HepG2 (cell line): ENCODE data around the gene TMEM86B. TPM values are rescaled to one million over a fixed set of nuclear protein-coding genes. Genes with fewer than 3 reads are reported as not detected.
A peak's percentile ranks its signal among the peaks of the same experiment; 100 is the strongest.

Experiments used
- BRCA1 ChIP-seq: sonication (generic); formaldehyde crosslinking; IDR thresholded peaks from 2 replicates; pipeline ENCODE4 v1.4.0; 2020; ENCODE audit warnings: missing genetic modification reagents
- HCFC1 ChIP-seq: fragments of 150-350 bp; IDR thresholded peaks from 2 replicates; pipeline ENCODE4 v1.6.1; 2014; ENCODE audit warnings: low read depth, low read length
- HMG20B ChIP-seq: conservative IDR thresholded peaks from 2 replicates; pipeline ENCODE4 v1.6.1; 2016; ENCODE audit warnings: missing genetic modification reagents, missing compliant biosample characterization
- HNRNPL ChIP-seq: fragments of 200-400 bp; formaldehyde crosslinking; IDR thresholded peaks from 2 replicates; pipeline ENCODE4 v1.6.1; 2017; ENCODE audit warnings: mild to moderate bottlenecking, low read depth, low read length
- KDM4B ChIP-seq: sonication (generic); formaldehyde crosslinking; IDR thresholded peaks from 2 replicates; pipeline ENCODE4 v1.4.0; 2020; ENCODE audit warnings: missing genetic modification reagents
- NAIF1 ChIP-seq: sonication (generic); formaldehyde crosslinking; IDR thresholded peaks from 2 replicates; pipeline ENCODE4 v1.5.0; 2020; ENCODE audit warnings: mild to moderate bottlenecking, missing genetic modification reagents, borderline replicate concordance
- NFIC ChIP-seq: IDR thresholded peaks from 2 replicates; pipeline ENCODE4 v1.6.1; 2012; ENCODE audit warnings: mild to moderate bottlenecking, low read length, inconsistent platforms
- PRPF4 ChIP-seq: fragments of 200-400 bp; formaldehyde crosslinking; IDR thresholded peaks from 2 replicates; pipeline ENCODE4 v1.6.1; 2016; ENCODE audit warnings: low read length, low read depth; ENCODE audit not compliant: poor library complexity, severe bottlenecking
- SNRNP70 ChIP-seq: fragments of 200-400 bp; formaldehyde crosslinking; IDR thresholded peaks from 2 replicates; pipeline ENCODE4 v1.6.1; 2017; ENCODE audit warnings: mild to moderate bottlenecking, low read depth, low read length, moderate library complexity
- ZNF441 ChIP-seq: sonication (generic); formaldehyde crosslinking; IDR thresholded peaks from 2 replicates; pipeline ENCODE4 v1.7.0; 2021; ENCODE audit warnings: missing genetic modification reagents, borderline replicate concordance
- ZNF513 ChIP-seq: sonication (generic); formaldehyde crosslinking; conservative IDR thresholded peaks from 2 replicates; pipeline ENCODE4 v1.5.0; 2020; ENCODE audit warnings: missing genetic modification reagents
- polyA plus RNA-seq, 8 experiments: library from polyadenylated mRNA; depleted of rRNA in 3 of 8; stranded (reverse) in 7 of 8; unstranded in 1 of 8; fragments of >200 nt; fragmentation: Illumina TruSeq in 4 of 8; extraction: Trizol in 4 of 8; gene quantifications; 2 replicates each; pipeline versions ENCODE4 v1.2.1 to v1.2.3, GENCODE V29; 2011 to 2016; ENCODE audit warnings: low read depth in 4 of 8, missing spikeins in 1 of 8, mixed read lengths in 1 of 8; ENCODE audit not compliant: insufficient read depth in 1 of 8
- total RNA-seq, 5 experiments: library from RNA; depleted of rRNA; stranded (reverse); fragments of >200 nt; fragmentation: Illumina TruSeq; extraction: Trizol; gene quantifications; 2 replicates each; pipeline ENCODE4 v1.2.3, GENCODE V29; 2016; ENCODE audit warnings: low read depth in 1 of 5
- TF ChIP-seq, protein P1 (sequence below): sonication (generic); formaldehyde crosslinking; IDR thresholded peaks from 2 replicates; pipeline ENCODE4 v1.5.1; 2020; ENCODE audit warnings: mild to moderate bottlenecking, missing genetic modification reagents, moderate library complexity
- TF ChIP-seq, protein P2 (sequence below), 2 experiments: fragments of 450-650 bp in 1 of 2; sonication (generic) in 1 of 2; formaldehyde crosslinking in 1 of 2; IDR thresholded peaks; 2 replicates each; pipeline versions ENCODE4 v1.6.1 to v1.8.0; 2016 to 2022; ENCODE audit warnings: antibody characterized with exemption in 1 of 2, mild to moderate bottlenecking in 1 of 2, missing genetic modification reagents in 1 of 2

TMEM86B gene
- total and polyA plus RNA-seq, 2 of the 13 experiments (the other 11 are each of a cell fraction or from before 2014, with no cell fraction given): 7.7 to 9.6 TPM

DNA sequence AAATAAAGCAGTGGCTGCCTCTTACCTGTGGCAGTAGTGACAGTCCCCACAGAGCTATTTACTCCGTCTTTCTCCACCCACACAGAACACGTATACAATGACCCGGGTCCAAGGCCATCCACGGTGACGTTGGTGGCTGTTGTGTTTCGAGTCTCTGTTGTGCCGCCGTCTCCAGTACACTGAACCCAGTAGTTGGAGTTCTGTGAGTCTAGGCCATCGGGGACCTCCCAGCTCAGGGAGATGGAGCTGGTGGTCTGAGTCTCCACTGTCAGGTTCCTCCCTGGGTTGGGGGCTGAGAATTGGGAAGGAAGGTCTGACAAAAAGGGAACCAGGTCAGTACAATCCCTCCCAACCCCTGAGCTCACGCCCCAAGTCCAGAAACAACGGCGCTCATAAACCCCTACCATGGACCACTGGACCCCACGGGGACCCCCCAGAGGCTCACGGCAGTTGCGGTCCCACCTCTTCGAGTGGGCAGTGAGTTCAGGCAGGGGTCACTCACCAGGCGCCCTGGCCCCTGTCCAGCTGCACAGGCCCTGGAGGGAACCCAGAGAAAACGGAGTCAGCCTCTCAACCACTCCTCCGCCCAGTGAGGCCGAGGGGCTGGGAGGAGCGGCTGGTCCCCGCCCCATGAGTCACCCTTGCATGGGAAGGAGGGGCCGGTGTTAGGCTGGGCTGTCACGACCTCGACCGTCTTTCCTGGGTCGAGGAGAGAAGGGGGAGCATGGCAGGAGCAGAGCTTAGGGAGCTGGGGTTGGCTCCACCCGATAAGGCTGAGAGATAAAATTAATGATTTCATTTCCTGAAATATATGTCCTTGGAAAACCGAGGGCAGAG, 21.7 kb downstream of the TMEM86B start (continued):
- TF ChIP-seq ZNF513 (CRISPR knock-in tag) (no peak), HNRNPL (peak; percentile 84), HMG20B (CRISPR knock-in tag) (0 out of 2 replicates have a peak, but pooled peaks have one; percentile 18), NFIC (no peak), ZNF441 (CRISPR knock-in tag) (0 out of 2 replicates have a peak, but pooled peaks have one; percentile 54), NAIF1 (CRISPR knock-in tag) (no peak; the same call in 1 of the 2 replicates), HCFC1 (no peak), KDM4B (CRISPR knock-in tag) (peak; percentile 36; the same call in 1 of the 2 replicates), BRCA1 (CRISPR knock-in tag) (0 out of 2 replicates have a peak, but pooled peaks have one; percentile 71), SNRNP70 (no peak), PRPF4 (no peak)
- TF ChIP-seq, protein P1, sequence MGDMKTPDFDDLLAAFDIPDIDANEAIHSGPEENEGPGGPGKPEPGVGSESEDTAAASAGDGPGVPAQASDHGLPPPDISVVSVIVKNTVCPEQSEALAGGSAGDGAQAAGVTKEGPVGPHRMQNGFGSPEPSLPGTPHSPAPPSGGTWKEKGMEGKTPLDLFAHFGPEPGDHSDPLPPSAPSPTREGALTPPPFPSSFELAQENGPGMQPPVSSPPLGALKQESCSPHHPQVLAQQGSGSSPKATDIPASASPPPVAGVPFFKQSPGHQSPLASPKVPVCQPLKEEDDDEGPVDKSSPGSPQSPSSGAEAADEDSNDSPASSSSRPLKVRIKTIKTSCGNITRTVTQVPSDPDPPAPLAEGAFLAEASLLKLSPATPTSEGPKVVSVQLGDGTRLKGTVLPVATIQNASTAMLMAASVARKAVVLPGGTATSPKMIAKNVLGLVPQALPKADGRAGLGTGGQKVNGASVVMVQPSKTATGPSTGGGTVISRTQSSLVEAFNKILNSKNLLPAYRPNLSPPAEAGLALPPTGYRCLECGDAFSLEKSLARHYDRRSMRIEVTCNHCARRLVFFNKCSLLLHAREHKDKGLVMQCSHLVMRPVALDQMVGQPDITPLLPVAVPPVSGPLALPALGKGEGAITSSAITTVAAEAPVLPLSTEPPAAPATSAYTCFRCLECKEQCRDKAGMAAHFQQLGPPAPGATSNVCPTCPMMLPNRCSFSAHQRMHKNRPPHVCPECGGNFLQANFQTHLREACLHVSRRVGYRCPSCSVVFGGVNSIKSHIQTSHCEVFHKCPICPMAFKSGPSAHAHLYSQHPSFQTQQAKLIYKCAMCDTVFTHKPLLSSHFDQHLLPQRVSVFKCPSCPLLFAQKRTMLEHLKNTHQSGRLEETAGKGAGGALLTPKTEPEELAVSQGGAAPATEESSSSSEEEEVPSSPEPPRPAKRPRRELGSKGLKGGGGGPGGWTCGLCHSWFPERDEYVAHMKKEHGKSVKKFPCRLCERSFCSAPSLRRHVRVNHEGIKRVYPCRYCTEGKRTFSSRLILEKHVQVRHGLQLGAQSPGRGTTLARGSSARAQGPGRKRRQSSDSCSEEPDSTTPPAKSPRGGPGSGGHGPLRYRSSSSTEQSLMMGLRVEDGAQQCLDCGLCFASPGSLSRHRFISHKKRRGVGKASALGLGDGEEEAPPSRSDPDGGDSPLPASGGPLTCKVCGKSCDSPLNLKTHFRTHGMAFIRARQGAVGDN (CRISPR knock-in tag): peak; percentile 93
- TF ChIP-seq, protein P2, sequence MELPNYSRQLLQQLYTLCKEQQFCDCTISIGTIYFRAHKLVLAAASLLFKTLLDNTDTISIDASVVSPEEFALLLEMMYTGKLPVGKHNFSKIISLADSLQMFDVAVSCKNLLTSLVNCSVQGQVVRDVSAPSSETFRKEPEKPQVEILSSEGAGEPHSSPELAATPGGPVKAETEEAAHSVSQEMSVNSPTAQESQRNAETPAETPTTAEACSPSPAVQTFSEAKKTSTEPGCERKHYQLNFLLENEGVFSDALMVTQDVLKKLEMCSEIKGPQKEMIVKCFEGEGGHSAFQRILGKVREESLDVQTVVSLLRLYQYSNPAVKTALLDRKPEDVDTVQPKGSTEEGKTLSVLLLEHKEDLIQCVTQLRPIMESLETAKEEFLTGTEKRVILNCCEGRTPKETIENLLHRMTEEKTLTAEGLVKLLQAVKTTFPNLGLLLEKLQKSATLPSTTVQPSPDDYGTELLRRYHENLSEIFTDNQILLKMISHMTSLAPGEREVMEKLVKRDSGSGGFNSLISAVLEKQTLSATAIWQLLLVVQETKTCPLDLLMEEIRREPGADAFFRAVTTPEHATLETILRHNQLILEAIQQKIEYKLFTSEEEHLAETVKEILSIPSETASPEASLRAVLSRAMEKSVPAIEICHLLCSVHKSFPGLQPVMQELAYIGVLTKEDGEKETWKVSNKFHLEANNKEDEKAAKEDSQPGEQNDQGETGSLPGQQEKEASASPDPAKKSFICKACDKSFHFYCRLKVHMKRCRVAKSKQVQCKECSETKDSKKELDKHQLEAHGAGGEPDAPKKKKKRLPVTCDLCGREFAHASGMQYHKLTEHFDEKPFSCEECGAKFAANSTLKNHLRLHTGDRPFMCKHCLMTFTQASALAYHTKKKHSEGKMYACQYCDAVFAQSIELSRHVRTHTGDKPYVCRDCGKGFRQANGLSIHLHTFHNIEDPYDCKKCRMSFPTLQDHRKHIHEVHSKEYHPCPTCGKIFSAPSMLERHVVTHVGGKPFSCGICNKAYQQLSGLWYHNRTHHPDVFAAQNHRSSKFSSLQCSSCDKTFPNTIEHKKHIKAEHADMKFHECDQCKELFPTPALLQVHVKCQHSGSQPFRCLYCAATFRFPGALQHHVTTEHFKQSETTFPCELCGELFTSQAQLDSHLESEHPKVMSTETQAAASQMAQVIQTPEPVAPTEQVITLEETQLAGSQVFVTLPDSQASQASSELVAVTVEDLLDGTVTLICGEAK (IDR thresholded peaks at IDR 0.05): no peak
- TF ChIP-seq, protein P2 (CRISPR knock-in tag; IDR thresholded peaks at IDR 0.05): peak; percentile 78
